HG02759 (cell line): ENCODE data around the gene NDRG3.
A peak's percentile ranks its signal among the peaks of the same experiment; 100 is the strongest.

ENCODE experiments used
- ATAC-seq: cut with Tn5 transposase; IDR thresholded peaks from one replicate; pipeline ENCODE4 v1.9.1; 2021; ENCODE audit warnings: mild to moderate bottlenecking, moderate library complexity; ENCODE audit not compliant: unreplicated experiment

Gene NDRG3

GRCh38 chr20:36761125-36761524, 15.2 kb upstream of the NDRG3 start:
- no peak for ATAC-seq

GRCh38 chr20:36760647-36761046, 14.8 kb upstream of the NDRG3 start:
- no peak for ATAC-seq

GRCh38 chr20:36758276-36758675, 12.4 kb upstream of the NDRG3 start:
- ATAC-seq = no peak

- ATAC-seq = no peak
These were observed 10.6 kb upstream of the NDRG3 start for GRCh38 chr20:36756496-36756895.

GRCh38 chr20:36754656-36755222, 8.8 kb upstream of the NDRG3 start:
- no peak for ATAC-seq

- ATAC-seq = no peak
These were observed 6.7 kb upstream of the NDRG3 start for GRCh38 chr20:36752582-36752981.

GRCh38 chr20:36745234-36745926, 510 bp downstream of the NDRG3 start:
- ATAC-seq = peak; percentile 53

- ATAC-seq = no peak
These were observed 1.1 kb downstream of the NDRG3 start for GRCh38 chr20:36744764-36745191.

GRCh38 chr20:36744243-36744642, 1.6 kb downstream of the NDRG3 start:
- ATAC-seq = no peak

- no peak for ATAC-seq
These were observed 3.3 kb downstream of the NDRG3 start for GRCh38 chr20:36742558-36742957.

- no peak for ATAC-seq
These were observed 4.8 kb downstream of the NDRG3 start for GRCh38 chr20:36741072-36741471.

GRCh38 chr20:36737183-36737499, 8.7 kb downstream of the NDRG3 start:
- no peak for ATAC-seq

GRCh38 chr20:36736451-36737182, 9.3 kb downstream of the NDRG3 start:
- no peak for ATAC-seq

- no peak for ATAC-seq
These were observed 13.4 kb downstream of the NDRG3 start for GRCh38 chr20:36732456-36732855.

GRCh38 chr20:36728986-36729385, 16.9 kb downstream of the NDRG3 start:
- no peak for ATAC-seq

- no peak for ATAC-seq
These were observed 19.7 kb downstream of the NDRG3 start for GRCh38 chr20:36726168-36726567.

- ATAC-seq = no peak
These were observed 25.4 kb downstream of the NDRG3 start for GRCh38 chr20:36720510-36720909.

GRCh38 chr20:36717657-36718056, 28.2 kb downstream of the NDRG3 start:
- no peak for ATAC-seq

GRCh38 chr20:36717021-36717420, 28.9 kb downstream of the NDRG3 start:
- ATAC-seq = no peak

GRCh38 chr20:36712775-36713174, 33.1 kb downstream of the NDRG3 start:
- no peak for ATAC-seq

GRCh38 chr20:36709126-36709525, 36.8 kb downstream of the NDRG3 start:
- ATAC-seq = no peak

- no peak for ATAC-seq
These were observed 42.4 kb downstream of the NDRG3 start for GRCh38 chr20:36703530-36703929.
